DOHH2 (cell line): ENCODE data around the gene SEC14L2.

Source experiments
- H3F3A ChIP-seq: fragments of 200-600 bp; sonication (generic), shearing (Covaris generic); 2 replicates; pipeline ENCODE4 v1.6.0; 2016; ENCODE audit warnings: antibody characterized with exemption, mild to moderate bottlenecking; ENCODE audit not compliant: control insufficient read depth, insufficient read depth
- H3K27ac ChIP-seq: fragments of 200-600 bp; sonication (generic); 2 replicates; pipeline ENCODE4 v1.5.1; 2014; ENCODE audit warnings: low read depth, mild to moderate bottlenecking, low read length, moderate library complexity
- H3K27me3 ChIP-seq: fragments of 200-600 bp; sonication (generic); 2 replicates; pipeline ENCODE4 v1.6.1; 2014; ENCODE audit warnings: mild to moderate bottlenecking, low read length, mixed read lengths; ENCODE audit not compliant: control insufficient read depth
- H3K36me3 ChIP-seq: fragments of 200-600 bp; sonication (generic); 2 replicates; pipeline ENCODE4 v1.6.1; 2014; ENCODE audit warnings: mild to moderate bottlenecking, low read length, moderate library complexity, mixed read lengths; ENCODE audit not compliant: control insufficient read depth
- H3K4me1 ChIP-seq: fragments of 200-600 bp; sonication (generic); 2 replicates; pipeline ENCODE4 v1.6.1; 2014; ENCODE audit warnings: mild to moderate bottlenecking, low read length, mixed read lengths; ENCODE audit not compliant: control insufficient read depth
- H3K4me2 ChIP-seq: fragments of 200-600 bp; sonication (generic); 2 replicates; pipeline ENCODE4 v1.6.0; 2014; ENCODE audit warnings: mild to moderate bottlenecking, low read length, moderate library complexity
- H3K4me3 ChIP-seq: fragments of 200-600 bp; sonication (generic); 2 replicates; pipeline ENCODE4 v1.5.1; 2014; ENCODE audit warnings: mild to moderate bottlenecking, low read length, mixed read lengths
- H3K79me2 ChIP-seq: fragments of 200-600 bp; sonication (generic); 2 replicates; pipeline ENCODE4 v1.6.1; 2014; ENCODE audit warnings: mild to moderate bottlenecking, low read length, mixed read lengths; ENCODE audit not compliant: control insufficient read depth
- H3K9me2 ChIP-seq: fragments of 200-600 bp; sonication (generic); replicated peaks from 2 replicates; pipeline ENCODE4 v1.6.1; 2014; ENCODE audit warnings: mild to moderate bottlenecking, low read length, mixed read lengths; ENCODE audit not compliant: control insufficient read depth
- H3K9me3 ChIP-seq: fragments of 200-600 bp; sonication (generic); 2 replicates; pipeline ENCODE4 v1.6.1; 2014; ENCODE audit warnings: antibody characterized with exemption, low read length, mixed read lengths; ENCODE audit not compliant: control insufficient read depth, insufficient read depth
- H4K20me1 ChIP-seq: fragments of 200-600 bp; sonication (generic); 2 replicates; pipeline ENCODE4 v1.6.0; 2014; ENCODE audit warnings: low read depth, mild to moderate bottlenecking, antibody characterized with exemption, low read length, moderate library complexity; ENCODE audit not compliant: control insufficient read depth, insufficient read depth
- CTCF ChIP-seq: fragments of 200-600 bp; sonication (generic); IDR thresholded peaks from one replicate; pipeline ENCODE4 v1.5.1; 2014; ENCODE audit warnings: antibody characterized with exemption, mild to moderate bottlenecking, low read depth, low read length; ENCODE audit not compliant: poor library complexity, severe bottlenecking
- EZH2phosphoT487 ChIP-seq: fragments of 200-600 bp; sonication (generic); IDR thresholded peaks from 2 replicates; pipeline ENCODE4 v1.6.1; 2017; ENCODE audit warnings: borderline replicate concordance, mild to moderate bottlenecking, antibody characterized with exemption, low read length, moderate library complexity, mixed read lengths

Gene SEC14L2

DNA sequence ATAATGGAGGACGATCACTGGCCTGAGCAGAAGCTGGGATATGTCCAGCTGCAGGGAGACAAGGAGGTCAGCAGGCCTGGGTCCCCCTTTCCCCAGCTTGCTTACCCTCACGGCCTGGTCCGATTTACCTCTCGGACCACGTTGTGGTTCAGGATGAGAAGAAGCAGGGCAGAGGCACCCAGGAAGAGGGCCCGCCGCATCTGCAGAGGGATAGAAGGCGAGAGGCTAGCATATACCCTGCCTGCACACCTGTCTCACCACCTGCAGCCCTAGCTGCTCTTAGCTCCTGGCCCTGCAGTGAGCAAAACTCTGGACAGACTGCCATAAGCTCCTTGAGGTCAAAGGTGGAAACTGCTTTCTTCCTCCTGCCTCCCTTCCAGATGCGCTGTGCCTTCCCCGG lies 10.9 kb upstream of the SEC14L2 start:
- H3K9me3 ChIP-seq, result peaks cover 5% of the 10 kb centered on the region; the same call in 1 of the 2 replicates
- H3K9me2 ChIP-seq, result no peaks in the 10 kb centered on the region
- no peaks in the 10 kb centered on the region for H3F3A ChIP-seq
- H3K79me2 ChIP-seq, result no peaks in the 10 kb centered on the region
- TF ChIP-seq EZH2phosphoT487, result no peak
- no peak for TF ChIP-seq CTCF
- H3K27ac ChIP-seq, result no peak overlapping the region
- H4K20me1 ChIP-seq, result no peaks in the 10 kb centered on the region
- H3K27me3 ChIP-seq, result no peaks in the 10 kb centered on the region
- peaks cover 10% of the 10 kb centered on the region for H3K4me1 ChIP-seq
- H3K4me2 ChIP-seq, result no peak overlapping the region; the same call in 1 of the 2 replicates
- H3K36me3 ChIP-seq, result no peaks in the 10 kb centered on the region
- H3K4me3 ChIP-seq, result no peak overlapping the region

DNA sequence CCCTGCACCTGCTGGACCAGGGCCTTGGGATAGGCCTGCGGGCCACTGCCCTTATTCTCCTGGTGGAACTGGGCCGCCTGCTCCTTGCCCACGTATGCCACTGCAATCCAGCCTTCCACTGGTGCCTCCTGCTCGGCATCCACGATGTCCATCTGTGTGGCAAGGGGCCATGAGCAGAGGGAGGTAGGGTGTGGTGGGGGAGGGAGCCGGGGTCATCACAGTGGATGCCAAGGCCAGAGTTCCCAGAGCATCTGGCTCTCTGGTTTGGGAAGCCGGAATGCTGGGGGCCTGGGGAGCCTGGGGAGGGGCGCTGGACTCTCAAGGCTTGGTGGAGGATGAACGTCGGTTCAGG lies 10.2 kb upstream of the SEC14L2 start:
- H4K20me1 ChIP-seq, result no peaks in the 10 kb centered on the region
- H3K79me2 ChIP-seq, result no peaks in the 10 kb centered on the region
- H3F3A ChIP-seq, result no peaks in the 10 kb centered on the region
- H3K4me2 ChIP-seq, result peak overlapping the region; percentile 56
- peaks cover 16% of the 10 kb centered on the region for H3K4me1 ChIP-seq
- peaks cover 6% of the 10 kb centered on the region; the same call in 1 of the 2 replicates for H3K9me3 ChIP-seq
- H3K27me3 ChIP-seq, result no peaks in the 10 kb centered on the region
- TF ChIP-seq CTCF (no peak), EZH2phosphoT487 (no peak)
- no peak overlapping the region for H3K27ac ChIP-seq
- no peaks in the 10 kb centered on the region for H3K36me3 ChIP-seq
- peak overlapping the region; percentile 67 for H3K4me3 ChIP-seq
- no peaks in the 10 kb centered on the region for H3K9me2 ChIP-seq

DNA sequence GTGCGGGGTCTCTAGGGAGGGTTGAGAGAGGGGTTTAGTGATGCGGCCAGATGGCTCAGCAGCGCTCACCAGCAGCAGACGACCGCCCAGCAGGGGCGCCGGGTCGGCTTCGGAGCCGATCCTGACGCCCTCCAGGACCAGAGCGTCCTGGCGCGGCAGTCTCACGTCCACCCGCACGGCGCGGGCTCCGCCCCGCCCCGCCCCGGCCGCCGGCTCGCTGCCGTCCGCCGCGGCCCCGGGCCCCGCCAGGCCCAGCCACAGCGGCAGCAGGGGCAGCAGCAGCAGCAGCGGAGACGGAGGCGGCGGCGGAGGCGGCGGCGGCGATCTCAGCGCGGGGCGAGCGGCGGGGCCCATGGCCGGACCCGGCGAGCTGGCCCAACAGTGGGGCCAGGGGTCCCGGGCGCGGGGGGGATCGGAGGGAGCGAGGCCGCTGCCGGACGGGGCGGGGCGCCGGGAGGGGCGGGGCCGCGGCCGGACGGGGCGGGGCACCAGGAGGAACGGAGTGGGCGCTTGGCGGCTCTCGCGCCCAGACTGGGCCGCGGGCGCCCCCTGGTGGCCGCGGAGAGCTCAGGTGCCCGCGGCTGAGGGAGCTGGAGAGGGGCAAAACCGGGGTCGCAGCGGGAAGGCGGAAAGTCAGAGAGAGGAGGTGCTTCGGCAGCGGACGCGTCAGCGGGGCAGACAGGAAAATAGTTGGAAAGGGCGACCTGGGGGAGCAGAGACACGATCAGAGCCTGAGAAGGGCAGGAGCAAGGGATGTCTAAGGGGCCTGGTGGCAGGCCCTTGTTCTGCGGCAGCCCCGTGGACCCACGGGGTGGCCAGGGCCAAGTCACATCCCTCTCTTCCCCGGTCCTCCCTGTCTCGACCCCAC lies 9.6 kb upstream of the SEC14L2 start, which contains the start of gene RNF215:
Gene RNF215, minus strand, starts transcription at position 452 of the 868 bp plus-strand sequence. Its CDS starts 98 bp downstream, at position 354.
- H3K27me3 ChIP-seq, result no peaks in the 10 kb centered on the region
- no peak within 1 kb of the TSS for H3K27ac ChIP-seq
- H3K79me2 ChIP-seq, result no peaks in the 10 kb centered on the region
- peaks cover 6% of the 10 kb centered on the region; the same call in 1 of the 2 replicates for H3K9me3 ChIP-seq
- peak within 1 kb of the TSS; percentile 85 for H3K4me2 ChIP-seq
- H3K4me1 ChIP-seq, result peaks cover 22% of the 10 kb centered on the region
- no peak for TF ChIP-seq EZH2phosphoT487
- peak; percentile 84 for TF ChIP-seq CTCF
- peak within 1 kb of the TSS; percentile 67 for H3K4me3 ChIP-seq
- H3K9me2 ChIP-seq, result no peaks in the 10 kb centered on the region
- no peaks in the 10 kb centered on the region for H3K36me3 ChIP-seq
- H3F3A ChIP-seq, result no peaks in the 10 kb centered on the region
- H4K20me1 ChIP-seq, result no peaks in the 10 kb centered on the region
